UCSD-AML1 (cell line): ENCODE measurements around the gene XAB2.

Experiments
- DNase-seq: peaks from one replicate; lab custom pipeline; 2025; ENCODE audit not compliant: unreplicated experiment; lab: John Stamatoyannopoulos, UW

XAB2 gene

GRCh38 chr19:7629347-7630054, at the start of gene XAB2, which contains the start of gene PET100:
Gene XAB2, minus strand, starts transcription at chr19:7629545. Its CDS starts 18 bp downstream, at chr19:7629527.
Gene PET100, plus strand, starts transcription at chr19:7629793. Its CDS starts 41 bp downstream, at chr19:7629834.
- peak; percentile 95 for DNase-seq

GRCh38 chr19:7677669-7678311, 48.4 kb upstream of the XAB2 start:
- peak; percentile 34 for DNase-seq

DNA sequence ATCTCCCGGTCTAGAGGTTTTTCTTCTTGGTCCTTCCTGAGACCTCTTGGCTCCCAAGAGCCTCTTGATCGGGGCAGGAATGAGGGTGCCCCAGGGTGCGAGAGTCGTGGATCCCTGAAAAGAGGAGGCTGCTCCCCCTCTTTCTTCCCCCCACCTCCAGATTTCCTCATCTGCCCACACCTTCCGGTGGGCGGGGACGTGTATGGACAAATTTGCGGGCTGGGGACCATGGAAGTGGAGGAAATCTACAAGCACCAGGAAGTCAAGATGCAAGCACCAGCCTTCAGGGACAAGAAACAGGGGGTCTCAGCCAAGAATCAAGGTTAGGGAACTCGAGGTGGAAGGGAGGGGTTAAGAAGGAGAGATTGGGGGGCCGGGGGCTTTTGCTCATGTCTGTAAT, 47.5 kb upstream of the XAB2 start, which contains the start of gene MCEMP1:
TSS of gene MCEMP1 (plus strand) at position 237 of the 400 bp plus-strand sequence. CDS start at position 268, 31 bp downstream.
- peak; percentile 76 for DNase-seq

GRCh38 chr19:7676376-7676775, 47.0 kb upstream of the XAB2 start:
- DNase-seq = peak; percentile 81

DNA sequence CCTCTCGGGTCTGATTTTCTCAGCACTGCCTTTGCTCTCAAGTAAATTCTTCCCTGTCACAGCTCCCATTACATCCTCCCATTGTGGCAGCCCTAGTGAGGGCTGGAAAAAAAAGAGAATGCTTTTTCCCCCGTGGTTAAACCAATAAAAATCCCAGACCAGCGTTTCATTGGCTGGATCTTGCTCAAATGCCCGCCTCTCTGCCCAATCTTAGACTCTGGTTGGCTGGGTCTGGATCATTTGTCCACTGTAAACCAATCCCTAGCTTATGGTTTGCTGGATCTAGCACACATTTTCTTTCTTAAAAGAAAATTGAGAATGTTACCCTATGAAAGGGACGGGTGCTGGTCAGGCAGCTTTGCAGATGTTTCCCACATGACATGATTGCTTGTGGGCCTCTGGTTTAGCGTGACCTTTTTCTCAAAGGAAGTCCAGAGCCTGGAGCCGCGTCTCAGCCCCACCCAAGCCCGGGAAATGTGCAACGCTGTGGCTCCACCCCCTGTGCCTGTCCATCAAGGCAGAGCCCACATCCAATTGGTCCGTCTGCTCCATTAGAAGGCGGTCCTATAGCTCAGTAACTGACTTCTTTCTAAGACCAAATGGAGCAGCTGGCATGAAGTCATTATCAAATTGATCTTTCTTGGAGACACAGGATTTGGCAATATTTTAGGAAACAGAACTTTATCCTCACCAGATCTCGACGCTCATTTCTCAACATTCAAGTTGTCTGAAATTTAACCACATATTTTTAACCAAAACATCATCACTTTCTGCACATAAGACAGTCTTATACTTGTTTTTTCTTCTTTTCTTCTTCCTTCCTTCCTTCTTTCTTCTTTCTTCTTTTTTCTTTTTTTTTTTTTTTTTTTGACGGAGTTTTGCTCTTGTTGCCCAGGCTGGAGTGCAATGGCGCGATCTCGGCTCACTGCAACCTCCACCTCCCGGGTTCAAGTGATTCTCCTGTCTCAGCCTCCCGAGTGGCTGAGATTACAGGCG, 45.0 kb upstream of the XAB2 start:
- DNase-seq = peak; percentile 80

DNA sequence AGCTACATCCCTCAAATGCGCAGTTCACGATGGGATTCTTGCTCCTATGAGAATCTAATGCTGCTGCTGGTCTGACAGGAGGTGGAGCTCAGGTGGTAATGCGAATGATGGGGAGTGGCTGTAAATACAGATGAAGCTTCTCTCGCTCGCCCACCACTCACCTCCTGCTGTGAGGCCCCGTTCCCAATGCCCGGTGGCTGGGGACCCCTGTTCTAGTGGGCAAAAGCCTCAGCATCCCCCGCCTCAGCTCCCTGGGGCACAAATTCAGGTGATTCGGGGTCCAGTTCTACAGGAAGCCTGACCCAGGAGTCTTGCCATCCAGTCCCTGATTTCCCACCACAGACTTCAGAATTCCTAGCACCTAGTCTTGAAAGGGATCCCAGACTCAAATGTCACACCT, 43.2 kb upstream of the XAB2 start:
- DNase-seq = no peak

- DNase-seq = no peak
Measured at GRCh38 chr19:7670790-7671189, 41.4 kb upstream of the XAB2 start.

- no peak for DNase-seq
Measured at GRCh38 chr19:7670150-7670783, 40.9 kb upstream of the XAB2 start.

DNA sequence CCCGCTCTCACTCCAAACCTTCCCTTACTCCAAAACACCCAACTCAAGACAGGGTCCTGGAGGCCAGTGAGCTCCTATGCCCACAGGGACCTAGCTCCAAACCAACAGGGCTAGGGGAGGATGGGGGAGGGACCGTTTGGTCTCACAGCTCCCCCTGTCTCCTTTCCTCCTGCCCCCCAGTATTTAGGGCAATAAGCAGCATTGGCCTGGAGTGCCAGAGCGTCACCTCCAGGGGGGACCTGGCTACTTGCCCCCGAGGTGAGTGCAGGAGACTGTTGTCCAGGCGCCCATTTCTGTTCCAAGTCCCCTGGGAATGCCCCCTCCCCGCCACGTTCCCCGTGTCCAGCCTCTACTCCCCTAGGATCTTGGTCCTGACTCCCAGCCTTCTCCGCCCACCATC, 40.3 kb upstream of the XAB2 start:
- DNase-seq = no peak

DNA sequence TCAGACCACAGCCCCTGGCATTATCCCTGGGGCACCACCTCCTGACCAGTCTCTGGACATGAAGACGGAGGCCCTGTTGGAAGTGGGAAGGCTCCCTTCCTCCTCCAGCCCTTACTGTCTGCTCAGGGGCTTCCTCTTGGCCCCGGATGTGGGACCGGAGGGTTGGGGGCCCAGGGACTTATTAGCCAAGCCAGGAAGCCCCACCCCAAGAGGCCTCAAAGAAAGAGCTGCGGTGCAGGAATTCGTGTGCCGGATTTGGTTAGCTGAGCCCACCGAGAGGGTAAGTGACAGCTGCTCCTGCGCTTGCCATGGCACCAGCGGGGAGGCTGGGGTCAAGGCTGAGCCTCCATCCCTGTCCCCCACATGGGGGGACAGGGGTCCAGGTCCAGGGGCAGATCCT, 39.5 kb upstream of the XAB2 start, which contains the start of gene RETN:
TSS of gene RETN (plus strand) at position 208 of the 400 bp plus-strand sequence. CDS start 278 bp downstream, outside the sequence.
- peak; percentile 65 for DNase-seq

DNA sequence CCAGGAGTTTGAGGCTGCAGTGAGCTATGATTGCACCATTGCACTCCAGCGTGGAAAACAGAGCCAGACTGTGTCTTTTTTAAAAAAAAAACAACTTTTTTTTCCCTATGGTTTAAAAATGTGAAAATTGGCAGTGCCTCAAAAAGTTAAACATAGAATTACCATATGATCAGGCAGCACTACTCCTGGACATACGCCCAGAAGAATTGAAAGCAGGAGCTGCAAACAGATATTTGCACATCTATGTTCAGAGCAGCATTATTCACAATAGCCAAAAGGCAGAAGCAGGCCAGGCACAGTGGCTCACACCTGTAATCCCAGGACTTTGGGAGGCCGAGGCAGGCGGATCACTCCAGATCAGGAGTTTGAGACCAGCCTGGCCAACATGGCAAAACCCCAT, 35.7 kb upstream of the XAB2 start:
- no peak for DNase-seq

DNA sequence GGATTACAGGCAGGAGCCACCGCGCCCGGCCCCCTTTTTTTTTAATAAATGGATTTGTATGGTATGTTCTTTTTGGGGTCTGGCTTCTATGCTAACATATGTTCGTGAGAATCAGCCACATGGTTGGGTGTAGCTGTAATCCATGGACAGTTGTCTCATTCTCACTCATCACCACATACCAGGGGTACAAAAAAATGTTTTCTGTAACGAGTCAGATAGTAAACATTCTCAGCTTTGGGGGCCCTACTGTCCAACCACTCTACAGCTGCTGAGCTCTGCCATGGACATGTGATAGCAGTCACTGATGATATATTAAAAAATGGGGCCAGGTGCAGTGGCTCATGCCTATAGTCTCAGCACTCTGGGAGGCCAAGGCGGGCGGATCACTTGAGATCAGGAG, 34.4 kb upstream of the XAB2 start:
- no peak for DNase-seq

DNA sequence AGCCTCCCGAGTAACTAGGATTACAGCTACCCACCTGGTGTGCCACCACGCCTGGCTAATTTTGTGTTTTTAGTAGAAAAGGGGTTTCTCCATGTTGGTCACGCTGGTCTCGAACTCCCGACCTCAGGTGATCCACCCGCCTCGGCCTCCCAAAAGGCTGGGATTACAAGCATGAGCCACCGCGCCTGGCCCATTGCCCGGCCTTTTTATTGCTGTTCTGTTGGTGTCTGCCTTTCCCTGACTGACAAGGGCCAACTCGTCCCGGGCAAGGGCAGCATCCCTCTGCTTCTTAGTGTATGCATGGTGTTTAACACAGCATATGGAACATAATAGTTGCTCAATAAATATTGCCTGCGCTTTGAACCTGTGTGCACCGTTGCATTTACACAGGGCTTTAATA, 33.3 kb upstream of the XAB2 start:
- no peak for DNase-seq

- no peak for DNase-seq
Measured at GRCh38 chr19:7661744-7662538, 32.6 kb upstream of the XAB2 start.

- no peak for DNase-seq
Measured at GRCh38 chr19:7658219-7658686, 28.9 kb upstream of the XAB2 start.

DNA sequence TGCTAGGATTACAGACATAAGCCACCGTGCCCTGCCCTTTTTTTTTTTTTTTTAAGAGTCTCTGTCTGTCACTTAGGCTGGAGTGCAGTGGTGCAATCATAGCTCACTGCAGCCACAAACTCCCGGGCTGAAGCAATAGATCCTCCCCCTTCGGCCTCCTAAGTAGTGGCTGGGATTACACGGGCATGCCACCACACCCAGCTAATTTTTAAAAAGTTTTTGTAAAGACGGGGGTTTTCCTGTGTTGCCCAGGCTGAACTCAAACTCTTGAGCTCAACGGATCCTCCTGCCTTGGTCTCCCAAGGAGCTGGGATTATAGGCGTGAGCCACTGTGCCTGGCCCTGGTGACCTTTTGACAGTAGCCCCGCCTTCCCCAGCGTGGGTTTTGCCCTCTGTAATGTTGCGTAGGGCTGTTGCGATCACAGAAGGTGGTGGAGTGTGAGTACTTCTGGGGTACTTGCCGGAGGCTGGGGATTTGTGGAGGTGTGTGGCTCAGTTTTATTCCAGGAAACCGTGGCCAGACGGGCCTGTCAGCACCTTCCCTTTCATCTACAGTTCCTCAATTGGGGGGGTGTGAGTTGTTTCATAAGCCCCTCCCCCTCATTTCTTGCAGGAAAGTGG, 27.9 kb upstream of the XAB2 start:
- DNase-seq = peak; percentile 60

DNA sequence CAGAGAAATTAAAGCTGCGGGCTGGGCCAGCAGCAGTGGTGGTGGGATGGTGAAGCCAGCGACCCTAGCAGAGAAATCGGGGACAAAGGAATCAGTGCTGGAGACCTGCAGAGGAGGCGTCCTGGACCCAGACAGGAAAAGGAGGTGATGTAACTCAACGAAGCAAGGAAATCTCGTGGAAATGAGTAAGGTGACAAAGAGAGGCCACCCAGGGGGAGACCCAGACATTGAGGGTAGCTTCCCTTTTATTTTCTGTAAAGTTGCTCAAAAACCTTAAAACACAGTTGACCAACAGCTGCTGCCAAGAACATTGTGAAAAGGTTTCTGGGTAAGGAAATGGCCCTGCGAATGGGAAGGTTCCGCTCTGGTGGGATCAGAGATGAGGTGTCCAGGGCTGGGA, 26.2 kb upstream of the XAB2 start:
- DNase-seq = no peak

GRCh38 chr19:7654401-7654800, 25.1 kb upstream of the XAB2 start:
- DNase-seq = no peak

DNA sequence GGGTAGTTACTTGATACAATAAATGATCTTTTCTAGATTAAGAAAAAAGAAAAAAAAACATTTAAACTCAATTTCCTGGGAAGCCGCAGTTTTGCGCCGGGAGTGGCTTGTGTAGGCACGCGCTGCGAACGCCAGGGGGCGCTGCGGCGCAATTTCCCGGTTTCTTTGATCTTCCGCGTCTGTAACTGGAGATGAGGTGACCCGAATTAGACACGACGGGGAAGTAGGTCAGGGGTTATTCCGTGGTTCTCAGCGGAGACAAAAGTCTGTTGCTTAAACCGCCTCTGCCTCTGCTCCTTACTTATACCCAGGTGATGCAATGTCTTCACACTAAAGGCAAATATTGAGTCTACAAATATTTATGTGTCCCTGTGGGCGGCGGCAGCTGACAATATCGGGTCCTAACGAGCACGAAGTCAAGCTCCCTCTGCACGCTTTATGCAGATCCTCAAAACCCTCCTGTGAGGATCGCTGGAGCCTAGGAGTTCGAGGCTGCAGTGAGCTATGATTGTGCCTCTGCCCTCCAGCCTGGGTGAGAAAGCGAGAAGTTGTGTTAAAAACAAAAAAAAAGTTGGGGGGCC, 22.8 kb upstream of the XAB2 start:
- peak; percentile 88 for DNase-seq
